Iris pigment epithelial cell (primary cell): ENCODE data around the gene PMEPA1.
A peak's percentile ranks its signal among the peaks of the same experiment; 100 is the strongest.

Experiments used
- DNase-seq: peaks from one replicate; pipeline ENCODE4 v3.0.0-alpha.2; 2011; ENCODE audit warnings: low read depth

Gene PMEPA1

DNA sequence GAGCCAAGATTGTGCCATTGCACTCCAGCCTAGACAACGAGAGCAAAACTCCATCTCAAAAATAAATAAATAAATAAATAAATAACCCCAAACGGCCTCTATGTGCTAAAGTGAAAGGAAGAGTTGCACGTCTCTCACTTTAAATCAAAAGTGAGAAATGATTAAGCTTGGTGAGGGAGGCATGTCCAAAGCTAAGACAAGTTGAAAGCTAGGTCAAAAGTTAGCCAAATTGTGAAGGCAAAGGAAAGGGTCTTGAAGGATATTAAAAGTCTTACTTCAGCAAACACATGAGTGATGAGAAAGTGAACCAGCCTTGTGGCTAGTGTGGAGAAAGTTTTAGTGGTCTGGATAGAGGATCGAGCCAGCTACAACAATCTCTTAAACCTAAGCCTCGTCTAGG lies 103.9 kb downstream of the PMEPA1 start:
- no peak for DNase-seq

DNA sequence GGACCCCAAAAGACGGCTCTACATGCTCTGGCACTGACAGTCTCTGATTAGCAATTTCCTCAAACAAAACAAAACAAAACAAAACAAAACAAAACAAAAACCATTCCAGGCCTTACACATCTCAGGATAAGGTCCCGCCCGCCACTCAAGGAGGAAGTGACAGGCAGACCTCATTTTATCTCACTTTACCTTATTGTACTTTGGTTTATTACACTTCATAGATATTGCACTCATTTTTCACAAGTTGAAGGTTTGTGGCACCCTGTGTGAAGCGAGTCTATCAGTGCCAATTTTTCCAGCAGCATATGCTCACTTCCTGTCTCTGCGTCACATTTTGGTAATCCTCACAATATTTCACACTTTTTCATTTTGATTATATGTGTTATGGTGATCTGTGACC lies 104.8 kb downstream of the PMEPA1 start:
- DNase-seq, result no peak

GRCh38 chr20:57603120-57603519 lies 106.7 kb downstream of the PMEPA1 start:
- no peak for DNase-seq

GRCh38 chr20:57601737-57602136 lies 108.1 kb downstream of the PMEPA1 start:
- DNase-seq, result no peak

DNA sequence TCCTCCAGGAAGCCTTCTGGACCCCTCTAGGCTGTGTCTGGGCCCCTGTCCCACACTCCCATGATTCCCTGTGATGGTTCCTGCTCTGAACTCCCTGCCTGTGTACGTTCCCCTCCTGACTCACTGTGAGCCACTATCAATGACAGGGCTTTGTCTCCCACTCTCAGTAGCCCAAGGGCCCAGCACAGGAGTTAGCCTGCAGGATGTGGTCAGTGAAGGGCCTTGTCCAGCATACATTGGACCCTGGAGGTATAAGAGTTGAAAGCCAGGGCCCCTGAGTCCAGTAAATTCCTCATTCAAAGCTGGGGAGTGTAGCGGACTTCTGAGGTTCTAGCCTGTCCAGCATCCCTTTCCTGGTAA lies 108.6 kb downstream of the PMEPA1 start:
- no peak for DNase-seq

DNA sequence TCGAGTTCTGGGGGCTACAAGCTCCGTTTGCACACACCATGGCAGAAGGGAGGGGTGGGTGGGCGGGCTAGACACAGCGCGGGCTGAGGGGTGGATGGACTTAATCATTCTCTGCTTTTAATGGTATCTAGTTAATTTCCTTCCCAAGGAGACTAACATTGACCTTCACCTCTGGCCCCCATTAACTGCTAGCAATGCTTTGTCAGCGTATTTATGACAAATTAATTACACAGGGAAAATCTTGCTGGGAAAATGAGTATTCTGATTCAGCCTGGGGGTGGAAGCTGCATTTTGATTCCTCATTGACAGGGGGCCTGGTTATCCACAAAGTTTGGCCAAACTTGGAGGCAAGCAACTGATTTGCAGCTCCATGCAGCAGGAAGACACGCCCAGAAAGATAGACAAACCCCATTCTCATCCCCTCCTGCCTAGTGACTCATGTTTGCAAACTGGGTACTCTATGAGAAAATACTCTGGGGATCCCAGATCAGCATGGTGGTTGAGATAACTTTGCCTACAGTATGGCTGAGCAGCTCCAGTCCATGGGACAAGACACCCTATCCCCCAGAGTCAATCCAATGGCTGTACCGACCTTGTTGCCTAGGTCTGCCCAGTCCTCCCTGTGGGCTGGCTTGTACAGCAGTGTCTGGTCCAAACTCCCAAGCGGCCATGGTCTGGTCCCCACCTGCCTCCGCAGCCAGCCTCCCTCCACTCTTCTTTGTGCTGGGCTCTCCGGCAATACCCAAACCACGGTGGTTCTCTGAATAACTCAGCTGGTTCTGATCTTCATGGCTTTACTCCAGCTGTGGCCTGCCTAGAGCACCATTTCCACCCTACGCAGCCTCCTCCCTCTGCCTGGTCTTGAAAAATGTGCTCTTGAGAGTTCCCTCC lies 109.2 kb downstream of the PMEPA1 start:
- peak; percentile 5 for DNase-seq

GRCh38 chr20:57598491-57598890 lies 111.3 kb downstream of the PMEPA1 start:
- DNase-seq, result no peak
